ENCODE results near the gene SORCS2.

SORCS2 gene

GRCh38 chr4:7295197-7295910 is 103.0 kb downstream of the SORCS2 start:
- no peak for DNase-seq

DNA sequence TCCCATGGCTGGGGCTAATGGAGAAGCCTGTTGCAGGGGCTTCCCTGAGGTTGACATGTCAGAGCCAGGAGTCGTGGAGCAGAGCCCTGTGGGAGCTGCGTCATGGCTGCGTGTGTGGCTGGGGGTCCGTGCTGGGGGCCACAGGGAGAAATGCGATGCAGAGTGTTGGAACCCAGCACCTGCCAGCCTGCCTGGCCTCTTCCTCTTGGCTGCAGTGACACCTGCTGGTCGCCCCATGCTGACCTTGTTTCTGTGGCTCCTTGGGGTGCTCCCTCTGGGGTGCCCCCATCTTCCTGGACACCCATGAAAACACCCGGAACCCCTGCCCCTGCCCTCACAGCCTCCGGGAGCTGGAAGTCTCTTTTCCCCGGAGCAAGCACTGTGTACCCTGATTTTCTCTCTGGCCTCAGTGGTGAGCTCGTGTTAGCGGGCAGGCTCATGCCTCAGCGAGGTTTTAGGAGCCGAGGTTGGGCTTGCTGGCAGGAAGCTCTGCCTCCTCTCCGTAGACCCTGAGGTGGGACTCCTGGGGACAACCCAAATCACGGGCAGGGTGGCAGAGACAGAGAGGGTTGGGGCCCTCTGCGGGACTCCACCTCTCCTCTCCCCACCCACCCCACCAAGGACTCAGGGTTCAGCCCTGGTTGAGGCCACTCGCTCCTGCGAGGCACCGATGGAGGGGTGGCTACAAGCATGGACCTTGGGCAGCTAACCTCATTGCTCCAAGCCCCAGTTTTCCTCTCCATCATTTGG is 103.7 kb downstream of the SORCS2 start:
- no peak for DNase-seq

GRCh38 chr4:7296661-7297335 is 104.5 kb downstream of the SORCS2 start:
- no peak for DNase-seq

- no peak for DNase-seq
Observed at GRCh38 chr4:7297374-7297773, 105.0 kb downstream of the SORCS2 start.

DNA sequence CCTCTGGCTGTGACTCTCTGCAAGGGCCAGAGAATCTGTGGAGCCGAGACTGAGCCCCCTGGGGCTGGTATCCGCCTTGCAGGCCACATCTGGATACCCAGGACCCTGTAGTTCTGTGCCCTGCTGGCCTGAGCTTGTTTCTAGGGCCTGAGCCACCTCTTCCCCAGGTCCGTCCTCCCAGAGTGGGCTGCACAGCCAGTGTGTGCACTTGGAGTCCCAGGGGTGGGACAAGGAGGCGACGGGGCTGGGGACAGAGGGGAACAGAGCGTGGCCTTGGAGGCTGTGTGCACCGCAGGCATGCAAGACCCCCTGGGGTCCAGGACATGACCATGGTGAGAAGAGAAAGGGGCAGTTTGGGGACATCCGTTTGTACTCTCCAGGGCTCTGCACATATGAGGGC is 105.5 kb downstream of the SORCS2 start:
- DNase-seq, result no peak

DNA sequence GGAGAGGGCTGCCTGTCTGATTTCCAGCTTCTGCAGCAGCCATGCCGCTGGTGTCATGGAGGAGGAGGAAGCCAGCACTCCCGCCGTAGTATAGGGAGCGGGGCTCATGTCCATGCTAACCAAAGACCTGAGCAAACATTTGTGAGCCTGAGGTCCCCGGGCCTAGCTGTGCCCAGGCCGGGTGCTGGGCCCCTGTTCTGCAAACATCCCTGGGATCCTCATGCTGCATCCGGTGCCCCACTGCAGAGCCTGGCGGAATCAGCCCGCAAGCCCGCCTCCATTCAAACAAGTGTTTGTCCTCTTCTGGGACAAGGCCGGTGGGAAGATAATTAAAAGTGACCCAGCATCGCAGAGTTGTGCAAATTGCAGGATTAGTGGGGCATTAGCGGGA is 106.3 kb downstream of the SORCS2 start:
- no peak for DNase-seq

- DNase-seq, result no peak
Observed at GRCh38 chr4:7299010-7299907, 106.9 kb downstream of the SORCS2 start.

DNA sequence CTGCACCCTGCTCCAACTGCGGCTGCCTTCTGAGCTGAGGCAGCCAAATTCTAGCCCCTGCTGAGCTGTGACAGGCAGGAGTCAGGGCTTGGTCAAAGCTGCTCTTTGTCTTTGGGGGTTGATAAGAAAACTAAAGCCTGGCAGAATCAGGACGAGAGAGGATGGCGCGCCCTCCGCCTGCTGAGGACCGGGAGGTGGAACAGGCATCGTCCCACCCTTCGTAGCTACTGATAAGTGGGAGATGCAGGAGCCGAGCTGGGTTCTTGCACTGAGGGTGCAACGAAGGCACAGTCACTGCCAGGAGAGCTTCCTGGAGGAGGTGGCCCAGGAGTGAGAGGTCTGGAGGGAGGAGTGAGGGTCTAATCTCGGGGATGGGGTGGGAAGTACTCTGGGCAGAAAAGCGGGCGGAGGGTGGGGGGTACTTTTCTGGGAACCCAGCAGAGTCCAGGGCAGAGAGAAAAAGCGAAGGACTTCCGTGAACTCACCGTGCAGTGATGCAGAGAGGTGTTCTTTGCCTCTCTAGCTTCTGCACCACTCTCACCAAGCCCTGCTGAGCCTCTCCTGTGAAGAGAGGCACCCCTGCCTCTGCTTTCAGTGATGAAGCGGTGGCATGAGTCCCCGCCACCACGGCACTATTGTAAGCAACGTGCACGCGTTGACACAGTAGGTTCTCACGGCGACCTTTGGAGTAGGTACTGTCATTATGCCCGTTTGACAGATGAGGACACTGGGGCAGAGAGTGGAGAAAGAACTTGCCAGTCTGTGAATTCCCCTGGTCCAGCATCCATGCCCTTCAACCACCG is 107.8 kb downstream of the SORCS2 start:
- no peak for DNase-seq

GRCh38 chr4:7300711-7301095 is 108.4 kb downstream of the SORCS2 start:
- DNase-seq, result no peak

- DNase-seq, result no peak
Observed at GRCh38 chr4:7301126-7301785, 108.9 kb downstream of the SORCS2 start.

DNA sequence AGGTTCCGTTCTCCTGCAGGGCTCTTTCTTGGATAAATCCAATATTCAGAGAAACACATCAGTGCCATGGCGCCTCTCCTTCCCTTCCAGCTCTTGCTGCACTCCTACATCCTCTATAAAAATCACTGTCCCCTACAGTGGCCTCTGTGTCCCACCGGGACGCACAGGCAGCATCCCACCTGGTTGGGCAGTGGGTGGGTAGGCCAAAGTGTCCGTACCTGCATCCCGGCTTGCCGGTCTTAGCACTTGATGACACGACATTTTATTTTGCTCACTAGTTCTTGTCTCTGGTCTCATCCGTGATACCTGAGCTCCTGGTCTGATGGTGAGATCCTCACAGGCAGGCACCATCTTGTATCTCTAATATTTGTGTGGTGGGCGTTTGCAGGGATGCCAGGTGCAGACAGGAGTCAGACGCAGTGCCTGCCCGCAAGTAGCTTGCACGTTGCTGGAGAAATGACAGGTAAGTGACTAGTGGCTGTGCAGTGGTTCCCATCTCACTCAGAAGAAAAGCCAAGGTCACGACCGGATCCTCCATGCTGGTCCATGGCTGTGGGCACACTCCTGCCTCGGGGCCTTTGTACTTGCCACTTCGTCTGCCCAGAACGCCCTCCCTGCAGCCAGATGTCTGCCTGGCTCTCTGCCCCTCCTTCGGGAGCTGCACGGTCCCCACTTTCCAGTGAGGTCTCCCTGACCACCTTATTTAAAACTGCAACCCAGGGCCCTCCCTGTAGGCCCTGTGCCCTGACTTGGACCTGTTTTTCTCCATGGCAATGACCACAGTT is 109.7 kb downstream of the SORCS2 start:
- no peak for DNase-seq

- no peak for DNase-seq
Observed at GRCh38 chr4:7302781-7303404, 110.6 kb downstream of the SORCS2 start.

DNA sequence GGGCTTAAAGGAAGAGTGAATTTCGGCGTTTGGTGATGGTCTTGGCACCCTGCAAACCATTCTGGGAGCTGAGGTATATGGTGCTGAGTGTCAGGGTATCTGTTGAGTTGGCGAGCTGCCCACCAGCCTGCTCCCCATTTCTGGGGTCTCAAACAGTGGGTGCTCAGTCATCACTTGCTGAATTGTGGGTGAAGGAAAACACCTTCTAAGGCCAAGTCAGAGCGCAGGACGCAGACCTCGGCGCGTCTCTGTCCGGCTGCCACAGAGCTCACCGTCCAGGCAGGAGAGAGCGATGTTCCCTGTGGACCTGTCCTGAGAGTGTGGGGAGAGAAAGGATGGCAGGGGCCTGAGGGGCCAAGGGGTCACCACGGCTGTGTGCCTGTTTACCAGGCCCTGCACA is 111.2 kb downstream of the SORCS2 start:
- no peak for DNase-seq

GRCh38 chr4:7304436-7304835 is 112.1 kb downstream of the SORCS2 start:
- DNase-seq, result no peak

DNA sequence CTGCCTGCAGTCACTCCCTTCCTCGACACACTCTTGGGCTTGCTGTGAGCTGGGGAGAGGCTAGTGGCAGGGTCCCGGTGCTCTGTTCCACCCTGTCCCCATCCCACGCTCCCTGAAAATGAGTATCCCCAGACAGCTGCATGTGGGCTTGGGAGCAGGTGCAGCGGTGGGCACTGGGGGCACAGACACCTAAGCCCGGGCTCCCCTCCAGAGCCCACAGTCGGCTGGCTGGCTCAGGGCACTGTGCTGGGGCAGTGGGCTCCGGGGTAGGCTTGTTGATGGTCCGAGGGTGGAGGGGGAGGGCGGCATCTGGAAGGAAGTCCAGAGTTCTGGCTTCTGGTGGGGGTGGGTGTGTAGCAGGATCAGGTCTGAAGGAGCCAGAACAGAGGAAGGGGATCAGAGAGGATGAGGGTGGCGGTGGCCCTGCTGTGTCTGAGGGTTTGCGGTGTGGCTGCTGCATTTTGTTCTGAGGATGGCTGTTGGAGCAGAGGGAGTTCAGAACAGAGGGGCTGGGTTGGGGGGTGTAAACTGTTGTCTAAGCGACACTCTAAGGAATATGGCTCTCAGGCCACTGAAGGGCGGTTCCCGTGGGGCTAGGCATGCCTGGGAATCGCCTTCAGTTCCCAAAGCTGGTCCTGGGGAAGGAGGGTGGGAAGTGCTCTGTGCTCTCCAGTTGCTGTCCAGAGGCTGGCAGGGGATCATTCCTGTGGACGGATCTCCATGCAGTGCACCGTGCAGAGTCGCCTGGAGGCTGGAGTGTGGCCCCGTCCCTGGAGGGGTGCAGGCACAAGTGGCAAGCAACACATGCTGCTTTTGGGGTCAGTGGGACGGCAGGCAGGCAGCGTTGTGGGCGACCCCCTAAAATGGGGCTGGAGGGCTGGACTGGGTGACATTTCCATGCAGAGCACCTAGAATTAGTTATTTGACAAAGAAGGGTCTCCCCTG is 114.0 kb downstream of the SORCS2 start:
- no peak for DNase-seq

DNA sequence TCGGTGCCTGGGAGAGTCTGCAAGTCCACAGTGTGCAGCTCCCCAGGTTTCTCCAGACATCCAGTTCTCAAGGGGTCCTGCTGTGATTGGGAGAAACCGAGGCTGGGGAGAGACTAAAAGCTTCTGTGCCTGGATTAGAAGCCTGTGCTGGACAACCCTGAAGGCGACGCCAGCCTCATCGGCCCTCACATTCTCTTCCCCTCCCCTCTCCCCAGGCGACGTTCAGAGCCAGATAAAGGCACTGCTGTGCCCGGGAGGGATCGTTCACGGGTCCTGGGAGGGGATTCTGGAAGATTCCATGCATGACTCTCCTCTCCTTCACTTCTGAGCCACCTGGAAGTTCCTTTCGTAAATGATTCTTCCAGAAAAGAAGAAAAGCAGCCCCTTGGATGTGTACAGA is 114.6 kb downstream of the SORCS2 start:
- DNase-seq, result no peak

DNA sequence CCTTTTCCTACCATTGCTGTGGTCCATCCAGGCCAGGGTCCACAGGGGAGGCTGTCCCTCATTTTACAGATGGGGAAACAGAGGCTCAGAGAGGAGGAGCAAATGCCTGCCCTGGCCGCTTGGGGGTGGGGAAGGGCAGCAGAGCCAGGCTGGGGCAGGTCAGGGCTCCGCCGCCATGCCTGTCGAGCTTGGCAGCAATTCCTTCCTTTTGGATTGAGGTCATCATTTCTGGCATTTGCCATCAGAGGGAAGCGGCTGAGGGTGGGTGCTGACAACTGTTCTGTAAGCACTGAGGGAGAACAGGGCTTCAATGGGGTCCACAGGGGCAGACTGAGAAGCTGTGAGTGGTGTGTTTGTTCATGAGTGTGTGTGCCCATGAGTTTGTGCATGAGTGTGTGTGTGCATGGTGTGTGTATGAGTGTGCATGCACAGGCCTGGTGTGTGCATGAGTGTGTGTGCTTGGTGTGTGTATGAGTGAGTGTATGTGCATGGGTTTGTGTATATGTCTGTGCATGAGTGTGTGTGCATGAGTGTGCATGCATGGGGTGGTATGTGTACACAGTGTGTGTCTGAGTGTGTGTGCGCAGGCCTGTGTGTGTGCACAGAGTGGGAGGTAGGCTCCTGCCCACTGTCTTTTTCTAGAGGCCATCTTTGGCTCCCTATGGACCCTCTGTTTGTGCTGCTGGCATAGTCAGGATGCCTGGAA is 115.2 kb downstream of the SORCS2 start:
- no peak for DNase-seq

DNA sequence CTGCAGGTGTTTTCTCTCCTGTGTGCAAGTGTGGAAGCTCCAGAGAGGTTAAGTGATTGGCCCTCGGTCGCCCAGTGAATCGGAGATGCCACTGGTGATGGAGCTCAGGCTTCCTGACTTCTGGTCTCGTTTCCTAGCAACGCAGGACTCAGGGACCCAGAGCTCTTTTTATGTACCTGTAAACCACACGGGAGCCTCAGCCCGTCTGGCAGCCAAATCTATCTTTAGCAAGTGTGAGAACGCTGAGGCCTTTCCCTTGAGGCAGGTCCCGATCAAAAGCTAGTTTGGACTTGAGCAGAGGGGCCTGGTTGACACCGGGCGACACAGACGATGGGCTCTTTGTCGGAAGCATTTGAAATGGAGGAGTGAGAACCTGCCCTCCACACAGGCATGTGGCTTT is 116.8 kb downstream of the SORCS2 start:
- no peak for DNase-seq

Data from CD4-positive, alpha-beta T cell treated with Interleukin-17A for 4 hours (primary cell).